OCI-LY7 (cell line): ENCODE measurements around the gene ADSS1.

Experiments
- EZH2phosphoT487 ChIP-seq: fragments of 200-600 bp; sonication (generic); IDR thresholded peaks from 2 replicates; pipeline ENCODE4 v1.6.1; 2018; ENCODE audit warnings: low read depth, borderline replicate concordance, mild to moderate bottlenecking, mixed run types, antibody characterized with exemption, low read length, moderate library complexity, mixed read lengths
- TF ChIP-seq, protein P1 (sequence below): fragments of 200-600 bp; sonication (generic); conservative IDR thresholded peaks from 2 replicates; pipeline ENCODE4 v1.5.1; 2014; ENCODE audit warnings: mild to moderate bottlenecking, antibody characterized with exemption, low read length, moderate library complexity, mixed read lengths

GRCh38 chr14:104795781-104796686, 72.0 kb downstream of the ADSS1 start:
- TF ChIP-seq, protein P1, sequence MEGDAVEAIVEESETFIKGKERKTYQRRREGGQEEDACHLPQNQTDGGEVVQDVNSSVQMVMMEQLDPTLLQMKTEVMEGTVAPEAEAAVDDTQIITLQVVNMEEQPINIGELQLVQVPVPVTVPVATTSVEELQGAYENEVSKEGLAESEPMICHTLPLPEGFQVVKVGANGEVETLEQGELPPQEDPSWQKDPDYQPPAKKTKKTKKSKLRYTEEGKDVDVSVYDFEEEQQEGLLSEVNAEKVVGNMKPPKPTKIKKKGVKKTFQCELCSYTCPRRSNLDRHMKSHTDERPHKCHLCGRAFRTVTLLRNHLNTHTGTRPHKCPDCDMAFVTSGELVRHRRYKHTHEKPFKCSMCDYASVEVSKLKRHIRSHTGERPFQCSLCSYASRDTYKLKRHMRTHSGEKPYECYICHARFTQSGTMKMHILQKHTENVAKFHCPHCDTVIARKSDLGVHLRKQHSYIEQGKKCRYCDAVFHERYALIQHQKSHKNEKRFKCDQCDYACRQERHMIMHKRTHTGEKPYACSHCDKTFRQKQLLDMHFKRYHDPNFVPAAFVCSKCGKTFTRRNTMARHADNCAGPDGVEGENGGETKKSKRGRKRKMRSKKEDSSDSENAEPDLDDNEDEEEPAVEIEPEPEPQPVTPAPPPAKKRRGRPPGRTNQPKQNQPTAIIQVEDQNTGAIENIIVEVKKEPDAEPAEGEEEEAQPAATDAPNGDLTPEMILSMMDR = no peak
- no peak for TF ChIP-seq EZH2phosphoT487
